ENCODE measurements around the gene GLT8D2.

Gene GLT8D2, protein sequence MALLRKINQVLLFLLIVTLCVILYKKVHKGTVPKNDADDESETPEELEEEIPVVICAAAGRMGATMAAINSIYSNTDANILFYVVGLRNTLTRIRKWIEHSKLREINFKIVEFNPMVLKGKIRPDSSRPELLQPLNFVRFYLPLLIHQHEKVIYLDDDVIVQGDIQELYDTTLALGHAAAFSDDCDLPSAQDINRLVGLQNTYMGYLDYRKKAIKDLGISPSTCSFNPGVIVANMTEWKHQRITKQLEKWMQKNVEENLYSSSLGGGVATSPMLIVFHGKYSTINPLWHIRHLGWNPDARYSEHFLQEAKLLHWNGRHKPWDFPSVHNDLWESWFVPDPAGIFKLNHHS

DNA sequence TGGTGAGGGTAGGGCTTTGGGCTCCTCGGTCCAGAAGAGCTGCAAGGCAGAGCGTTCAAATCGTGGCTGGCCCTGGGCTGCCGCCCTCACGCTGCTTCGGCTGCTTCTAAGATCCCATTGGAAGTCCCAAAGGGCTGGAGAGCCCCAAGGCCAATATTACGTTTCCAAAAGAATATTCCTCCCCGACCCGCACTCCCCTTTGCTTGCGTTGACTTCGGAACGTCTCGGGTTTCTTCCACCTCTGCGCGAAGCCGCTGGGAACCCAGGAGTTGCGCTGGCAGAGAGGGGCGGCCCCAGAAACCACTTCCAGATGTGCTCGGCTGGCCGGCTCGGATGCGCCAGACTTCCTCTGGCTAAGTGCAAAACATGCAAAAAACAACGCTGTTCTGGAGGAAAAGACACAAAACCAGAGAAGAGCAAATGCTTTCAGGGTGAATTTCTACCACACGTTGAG, at the start of gene GLT8D2:
Gene GLT8D2 (minus strand): TSS at position 285 of the 454 bp plus-strand sequence. CDS start 30,539 bp downstream, outside the sequence.
- DNase-seq, result no peak

DNA sequence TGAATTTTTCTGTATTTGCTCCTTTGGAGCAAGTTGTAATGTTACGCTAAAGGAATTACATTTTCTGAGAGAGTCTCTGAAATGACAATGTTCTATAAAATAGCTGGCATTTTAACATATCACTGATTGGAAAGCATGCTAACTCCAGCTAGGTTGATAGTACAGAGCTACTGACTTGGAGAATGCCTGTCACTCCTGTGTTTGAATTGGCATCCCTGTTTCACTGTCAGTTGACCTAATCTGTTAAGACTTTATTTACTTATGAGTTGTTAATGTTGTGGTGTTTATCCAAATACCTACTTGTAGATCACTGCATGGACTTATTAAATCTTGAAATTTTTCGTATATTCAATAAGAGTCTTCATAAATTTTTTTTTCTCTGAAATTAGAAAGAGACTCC, 48.0 kb upstream of the GLT8D2 start:
- DNase-seq, result no peak

DNA sequence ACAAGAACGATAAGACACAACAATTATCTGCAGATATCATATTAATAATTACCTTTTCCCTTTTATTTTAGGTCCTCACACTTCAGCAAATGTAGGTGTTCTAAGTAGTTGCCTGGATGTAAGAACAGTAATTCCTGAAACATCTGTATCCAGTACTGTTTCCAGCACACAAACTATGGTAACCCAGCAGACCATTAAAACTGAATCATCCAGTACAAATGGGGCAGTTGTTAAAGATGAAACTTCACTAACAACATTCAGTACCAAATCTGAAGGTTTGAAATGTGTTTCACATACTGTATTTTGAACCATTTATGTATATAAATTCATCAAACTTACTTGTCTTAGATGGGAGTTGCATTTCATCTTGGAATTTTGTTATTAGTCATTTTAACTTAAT, 45.3 kb upstream of the GLT8D2 start:
- no peak for DNase-seq

DNA sequence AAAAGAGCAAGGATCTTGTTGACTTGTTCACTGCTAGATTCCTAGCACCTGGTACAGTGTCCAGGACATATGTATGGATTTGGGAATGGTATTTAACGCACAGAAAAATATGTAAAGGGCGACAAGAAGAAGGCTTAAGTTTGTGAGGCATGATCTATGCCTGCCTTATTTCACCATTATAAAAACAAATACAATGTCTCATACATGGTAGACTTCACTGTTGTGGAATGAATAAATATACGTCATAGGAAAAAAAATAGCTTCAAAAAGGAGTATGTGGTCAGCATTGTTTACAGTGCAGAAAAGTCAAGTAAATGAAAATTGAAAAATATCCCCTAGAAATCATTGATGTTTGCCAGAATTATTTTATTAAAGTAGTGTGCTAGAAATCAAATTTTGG, 44.3 kb upstream of the GLT8D2 start:
- no peak for DNase-seq

DNA sequence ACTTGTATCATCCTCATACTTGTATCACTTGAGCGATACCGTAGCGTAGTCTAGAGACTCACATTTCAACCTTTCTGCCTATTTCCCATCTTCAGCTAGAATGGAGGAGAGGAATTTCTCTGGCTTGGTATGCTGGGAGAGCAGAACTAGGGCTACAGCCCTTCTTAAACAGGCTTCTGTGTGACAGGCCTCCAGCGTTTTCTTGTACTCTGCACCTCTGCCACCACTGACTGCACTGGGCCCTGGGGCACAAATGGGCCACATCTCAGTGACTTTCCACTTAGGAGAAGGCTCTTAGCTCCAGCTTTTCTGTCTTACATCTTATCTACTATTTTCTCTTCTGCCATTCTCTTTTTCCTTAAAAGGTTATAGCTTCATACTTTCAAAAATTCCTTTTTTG, 41.1 kb upstream of the GLT8D2 start:
- DNase-seq, result no peak

DNA sequence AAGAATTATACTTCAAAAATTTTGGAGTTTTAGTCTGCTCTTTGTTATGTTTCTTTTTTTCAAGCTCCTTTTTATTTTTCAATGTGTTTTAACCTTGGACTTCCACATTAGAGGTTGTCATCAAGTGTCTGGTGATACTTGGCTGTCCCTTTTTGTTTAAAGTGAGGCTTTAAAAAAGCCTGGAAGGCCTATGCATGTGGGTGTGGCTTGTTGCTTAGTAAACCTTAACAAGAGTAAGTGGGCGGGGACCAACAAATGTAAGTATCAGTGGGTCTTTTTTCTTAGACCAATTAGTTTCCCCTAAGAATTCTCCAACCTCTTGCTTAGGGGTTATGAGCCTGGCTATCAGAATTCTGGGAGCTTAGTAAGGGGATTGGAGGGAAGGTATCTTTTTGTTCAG, 40.7 kb upstream of the GLT8D2 start:
- DNase-seq, result no peak

DNA sequence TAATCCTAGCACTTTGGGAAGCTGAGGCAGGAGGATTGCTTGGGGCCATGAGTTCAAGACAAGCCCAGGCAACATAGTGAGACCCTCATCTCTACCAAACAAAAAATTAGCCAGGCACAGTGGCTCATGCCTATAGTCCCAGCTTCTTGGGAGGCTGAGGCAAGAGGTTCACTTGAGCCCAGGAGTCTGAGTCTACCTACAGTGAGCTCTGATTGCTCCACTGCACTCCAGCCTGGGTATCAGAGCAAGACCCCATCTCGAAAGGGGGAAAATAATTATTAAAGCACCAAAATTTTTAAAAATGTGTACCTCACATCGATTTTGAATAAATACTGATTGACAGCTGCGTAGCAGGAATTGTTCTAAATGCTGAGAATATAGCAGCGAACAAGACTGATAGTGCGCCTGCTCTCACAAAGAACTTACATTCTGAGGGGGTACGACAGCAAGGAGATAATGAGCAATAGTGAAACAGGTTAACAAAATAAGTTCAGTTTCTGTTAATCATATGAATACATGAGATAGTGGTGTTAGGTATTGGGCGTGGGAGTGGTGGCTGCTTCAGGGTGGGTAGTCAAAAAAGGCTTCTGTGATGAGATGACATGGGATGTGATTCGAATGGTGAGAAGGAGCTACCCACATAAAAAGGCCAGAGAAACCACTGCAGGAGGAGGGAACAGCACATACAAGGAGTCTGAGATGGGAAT, 33.9 kb upstream of the GLT8D2 start:
- DNase-seq, result no peak

DNA sequence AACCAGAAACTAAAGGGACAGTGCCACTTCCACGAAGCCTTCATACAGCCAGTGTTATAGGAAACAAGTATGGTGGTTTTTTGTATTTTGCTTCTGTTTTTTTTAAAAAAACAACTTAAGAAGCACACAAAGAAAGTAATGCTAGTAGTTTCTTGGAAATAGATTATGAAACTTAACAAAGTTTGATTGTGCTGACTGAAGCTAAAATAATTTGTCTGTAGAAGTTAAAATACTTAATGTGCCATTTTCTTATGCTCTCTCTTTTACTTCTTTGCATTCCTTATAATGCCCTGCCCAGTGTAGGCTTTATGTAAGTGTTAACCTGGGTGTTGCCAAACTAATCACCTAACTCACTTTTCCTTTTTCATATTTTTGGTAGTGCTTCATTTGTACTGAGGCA, 30.8 kb upstream of the GLT8D2 start:
- DNase-seq, result no peak

DNA sequence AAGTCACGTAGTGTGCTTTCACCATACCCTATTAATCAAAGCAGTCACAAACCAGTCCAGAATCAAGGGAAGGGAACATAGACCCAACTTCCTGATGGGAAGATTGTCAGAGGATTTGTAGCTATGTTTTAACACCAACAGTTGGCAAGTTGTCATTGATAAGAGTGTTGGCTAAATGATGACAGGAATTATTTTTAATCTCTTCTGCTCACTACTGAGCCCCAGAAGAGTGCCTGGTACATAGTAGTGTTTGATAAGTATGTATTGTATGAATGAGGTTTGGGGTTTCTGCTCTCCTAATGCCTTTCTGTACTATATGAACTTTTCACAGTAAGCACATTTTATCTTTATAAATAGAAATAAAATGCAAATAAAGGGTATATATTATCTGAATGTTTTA, 29.0 kb upstream of the GLT8D2 start:
- DNase-seq, result no peak

DNA sequence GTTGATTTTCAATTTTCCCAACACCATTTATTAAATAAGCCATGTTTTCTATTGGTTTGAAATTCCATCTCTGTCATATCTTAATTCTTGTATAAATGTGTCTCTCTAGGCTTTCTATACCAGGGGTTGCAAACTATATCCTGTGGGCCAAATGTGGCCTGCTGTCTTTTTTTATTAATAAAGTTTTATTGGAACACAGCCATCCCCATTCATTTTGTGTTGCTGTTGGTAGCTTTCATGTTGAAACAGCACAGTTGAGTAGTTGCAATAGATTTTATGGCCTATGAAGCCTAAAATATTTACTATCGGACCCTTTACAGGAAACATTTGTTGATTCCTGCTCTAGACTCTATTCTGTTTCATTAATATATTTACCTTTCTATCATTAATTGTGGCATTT, 23.7 kb upstream of the GLT8D2 start:
- DNase-seq, result no peak

DNA sequence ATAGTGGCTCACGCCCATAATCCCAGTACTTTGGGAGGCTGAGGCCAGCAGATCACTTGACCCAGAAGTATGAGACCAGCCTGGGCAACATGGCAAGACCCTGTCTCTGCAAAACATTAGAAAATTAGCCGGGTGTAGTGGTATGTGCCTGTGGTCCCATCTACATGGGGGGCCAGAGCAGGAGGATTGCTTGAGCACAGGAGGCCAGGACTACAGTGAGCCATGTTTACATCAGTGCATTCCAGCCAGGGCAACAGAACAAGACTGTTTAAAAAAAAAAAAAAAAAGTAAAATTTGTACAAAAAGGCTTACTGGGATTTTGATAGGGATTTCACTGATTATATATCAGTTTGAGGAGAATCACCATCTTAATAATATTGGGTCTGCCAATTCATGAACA, 22.1 kb upstream of the GLT8D2 start:
- no peak for DNase-seq

DNA sequence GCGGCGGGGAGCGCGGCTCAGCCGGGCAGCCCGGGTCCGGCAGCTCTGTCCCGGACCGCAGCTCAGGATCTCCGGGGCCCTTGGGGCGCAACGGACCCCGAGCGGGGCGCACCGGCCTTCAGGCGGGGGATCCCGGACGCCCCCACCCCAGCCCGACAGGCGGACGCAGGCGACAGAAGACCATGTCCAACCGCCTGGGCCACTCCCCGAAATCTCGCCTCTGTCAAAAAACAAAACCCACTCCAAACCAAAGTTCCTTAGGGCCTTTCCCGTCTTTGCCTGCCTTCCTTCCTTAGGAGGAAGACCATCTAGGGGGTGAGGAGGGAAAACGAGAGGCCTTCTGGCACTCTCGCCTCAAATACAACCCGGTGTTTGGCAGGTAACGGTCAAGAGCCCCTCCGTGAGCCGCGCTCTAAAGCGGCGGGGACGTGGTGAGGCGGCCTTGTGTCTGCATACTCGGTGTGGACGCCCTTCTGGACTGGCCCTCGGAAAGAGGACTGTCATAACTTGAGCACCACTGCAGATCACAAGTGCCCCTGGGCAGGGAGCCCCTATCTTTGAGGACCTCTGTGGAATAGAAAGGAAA, 14.9 kb upstream of the GLT8D2 start:
- DNase-seq, result no peak

DNA sequence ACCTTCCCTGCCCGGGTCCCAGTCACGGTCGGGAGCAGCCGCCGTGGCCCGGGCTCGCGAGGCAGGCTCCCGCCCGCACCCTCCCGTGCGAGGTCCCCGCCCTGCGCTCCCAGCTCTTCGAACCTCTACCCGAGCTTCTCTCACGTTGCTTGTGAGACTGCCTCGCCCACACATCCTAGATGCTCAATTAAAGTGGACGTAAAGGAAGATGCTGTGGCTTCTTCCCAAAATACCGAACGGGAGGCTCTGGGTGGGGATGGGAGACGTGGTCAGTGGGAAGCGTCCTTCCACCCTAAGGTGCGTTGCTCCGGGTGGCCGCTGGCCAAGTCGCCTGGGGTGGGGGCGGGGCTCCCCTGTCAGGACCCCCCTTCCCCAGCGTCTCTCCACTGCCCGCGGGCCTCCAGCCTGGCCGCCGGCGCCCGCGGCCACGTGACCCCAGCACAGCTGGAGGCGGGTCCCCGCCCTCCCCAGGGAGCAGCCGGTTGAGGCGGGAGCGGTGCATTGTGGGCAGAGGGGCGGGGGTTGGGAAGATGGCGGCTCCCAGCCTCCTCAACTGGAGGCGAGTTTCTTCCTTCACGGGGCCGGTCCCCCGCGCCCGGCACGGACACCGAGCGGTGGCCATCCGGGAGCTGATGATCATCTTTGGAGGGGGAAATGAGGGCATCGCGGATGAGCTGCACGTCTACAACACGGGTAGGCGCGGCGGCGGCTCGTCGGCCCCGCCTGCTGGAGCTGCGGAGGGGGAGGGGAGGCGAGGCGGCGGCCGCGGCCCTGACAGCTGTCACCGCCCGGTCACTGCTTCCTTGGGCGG, 14.2 kb upstream of the GLT8D2 start, which contains the start of gene HCFC2:
Gene HCFC2 (plus strand): TSS at position 501 of the 811 bp plus-strand sequence. CDS start 30 bp downstream, at position 531.
- peak; percentile 87 for DNase-seq

DNA sequence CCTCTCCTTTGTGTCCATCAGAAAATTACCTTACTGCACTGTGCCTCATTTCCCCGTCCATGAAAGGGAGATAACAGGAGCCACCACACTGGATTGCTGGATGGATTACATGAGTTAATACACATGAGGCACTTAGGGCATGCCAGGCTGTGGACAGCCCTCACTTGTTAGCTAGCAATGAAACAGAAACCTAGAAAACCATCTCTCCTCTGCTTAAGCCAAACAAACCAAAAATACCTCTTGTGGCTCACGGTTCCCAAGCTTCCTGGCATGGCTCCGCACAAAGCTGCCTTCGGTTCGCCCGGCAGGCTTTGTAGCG, 13.7 kb upstream of the GLT8D2 start:
- no peak for DNase-seq

DNA sequence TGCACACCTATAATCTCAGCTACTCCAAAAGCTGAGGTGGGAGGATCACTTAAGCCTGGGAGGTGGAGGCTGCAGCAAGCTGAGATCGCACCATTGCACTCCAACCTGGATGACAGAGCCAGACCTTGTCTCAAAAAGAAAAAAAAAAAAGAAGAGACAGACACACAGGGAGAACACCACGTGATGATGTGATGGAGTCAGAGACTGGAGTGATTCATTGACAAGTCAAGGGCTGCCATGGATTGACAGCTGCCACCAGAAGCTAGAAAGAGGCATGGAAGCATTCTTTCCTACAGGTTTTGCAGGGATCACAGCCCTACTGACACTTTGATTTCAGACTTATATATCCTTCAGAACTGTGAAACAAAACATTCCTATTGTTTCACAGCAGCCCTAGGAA, 10.8 kb upstream of the GLT8D2 start:
- no peak for DNase-seq

DNA sequence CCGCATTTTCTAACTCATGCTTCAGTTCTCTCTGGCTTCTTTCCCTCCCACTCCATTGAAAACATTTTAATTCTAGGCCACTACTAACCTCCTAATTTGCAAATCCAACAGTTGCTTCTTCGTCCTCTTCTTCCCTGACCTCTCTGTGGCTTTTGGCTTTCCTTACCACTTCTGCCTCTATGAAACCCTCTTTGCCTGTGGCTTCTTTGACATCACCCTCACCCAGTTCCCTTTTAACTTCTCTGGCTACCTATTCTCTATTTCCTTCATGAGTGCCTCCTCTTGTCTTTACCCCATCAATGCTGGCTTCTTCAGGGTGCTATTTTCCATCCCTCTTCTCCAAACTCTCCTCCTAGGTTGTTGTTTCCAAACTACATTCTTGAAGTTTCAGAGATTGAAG, 10.0 kb upstream of the GLT8D2 start:
- DNase-seq, result no peak

DNA sequence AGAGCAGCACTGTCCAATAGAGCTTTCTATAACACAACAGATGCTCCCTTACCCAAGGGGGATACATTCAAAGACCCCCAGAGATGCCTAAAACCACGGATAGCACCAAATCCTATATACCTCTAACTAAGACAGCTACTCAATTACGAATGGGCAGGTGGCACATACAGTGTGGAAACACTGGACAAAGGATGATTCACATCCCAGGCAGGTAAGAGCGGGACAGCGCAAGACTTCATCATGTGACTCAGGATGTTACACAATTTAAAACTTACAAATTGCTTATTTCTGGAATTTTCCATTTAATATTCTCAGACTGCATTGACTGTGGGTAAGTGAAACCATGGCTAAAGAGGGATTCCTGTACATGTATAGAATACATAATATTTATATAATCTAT, 8.8 kb upstream of the GLT8D2 start:
- no peak for DNase-seq

DNA sequence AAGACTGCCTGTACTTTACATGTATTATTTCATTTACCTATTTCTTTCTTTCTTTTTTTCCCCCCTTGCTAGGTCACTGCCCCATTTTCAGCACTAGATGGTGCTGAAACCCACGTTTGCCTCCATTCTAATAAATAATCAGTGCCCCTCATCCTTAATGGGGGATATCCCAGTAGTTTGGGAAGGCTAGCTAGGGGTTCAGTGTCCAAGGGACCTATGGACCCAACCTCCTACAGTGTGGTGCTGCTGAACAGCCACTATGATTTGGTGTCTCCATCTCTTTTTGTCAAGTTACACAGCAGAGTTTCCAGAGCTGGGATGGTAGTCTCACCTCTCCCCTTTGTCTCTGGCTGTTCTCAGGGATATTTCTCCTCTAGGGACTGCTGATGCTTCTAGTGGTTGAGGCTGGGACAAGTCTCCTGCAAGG, 7.8 kb upstream of the GLT8D2 start:
- peak; percentile 25 for DNase-seq

DNA sequence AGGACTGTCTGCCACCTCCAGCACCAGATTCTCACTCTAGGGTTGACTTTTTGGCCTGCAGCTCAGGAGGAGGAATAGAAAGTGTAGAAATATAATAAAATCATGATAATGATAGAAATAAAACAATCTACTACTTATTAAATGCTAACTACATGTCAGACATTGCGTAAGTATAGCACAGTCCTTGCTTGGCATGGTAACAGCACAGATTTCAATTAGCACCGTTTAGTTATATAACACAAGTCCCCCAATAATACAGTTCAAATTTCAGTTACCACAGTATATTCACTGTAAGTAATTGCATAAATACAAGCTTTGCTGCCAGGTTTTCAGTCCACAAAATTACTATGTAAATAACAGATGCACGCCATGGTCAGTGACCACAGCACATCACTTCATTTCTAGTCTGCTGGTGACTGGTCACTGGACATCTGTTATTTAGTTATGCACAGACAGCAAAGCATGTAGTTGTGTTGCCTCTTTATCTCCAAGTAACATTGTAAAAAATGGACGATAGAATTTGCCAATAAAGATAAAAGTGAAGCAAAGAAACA, 6.5 kb upstream of the GLT8D2 start:
- no peak for DNase-seq

DNA sequence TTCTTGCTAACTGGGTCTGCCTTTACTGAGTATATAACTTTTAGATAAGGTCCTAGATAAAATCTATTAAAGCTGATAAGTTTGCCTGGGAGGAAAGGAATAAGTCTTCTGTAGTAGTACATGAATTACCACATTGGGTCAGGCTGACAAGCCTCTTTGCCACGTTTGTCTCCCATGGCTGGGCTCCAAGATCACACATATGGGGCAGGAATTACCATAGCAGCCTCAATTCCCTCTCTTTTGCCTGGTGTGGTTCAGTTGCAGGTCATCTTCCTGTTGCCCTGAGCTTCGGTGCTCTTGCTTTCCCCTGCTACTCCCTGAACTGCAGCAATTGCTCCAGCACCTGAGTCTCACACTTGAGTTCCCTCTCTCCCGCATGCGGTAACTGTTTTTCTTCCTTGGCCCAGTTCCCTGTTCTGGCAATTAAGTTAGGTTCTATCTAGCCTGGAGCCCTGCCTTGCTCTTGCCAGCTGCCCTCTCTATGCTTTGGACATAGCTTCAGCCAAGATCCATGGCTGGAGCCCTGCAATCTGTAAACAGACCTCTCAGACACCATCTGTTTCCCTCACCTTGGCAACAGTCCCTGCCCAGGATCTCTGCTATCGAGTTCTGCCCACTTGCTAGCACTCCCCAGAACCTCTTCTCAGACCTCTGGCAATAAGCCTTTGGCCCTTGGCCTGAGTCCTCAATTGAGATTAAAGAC, 5.8 kb upstream of the GLT8D2 start:
- DNase-seq, result no peak

DNA sequence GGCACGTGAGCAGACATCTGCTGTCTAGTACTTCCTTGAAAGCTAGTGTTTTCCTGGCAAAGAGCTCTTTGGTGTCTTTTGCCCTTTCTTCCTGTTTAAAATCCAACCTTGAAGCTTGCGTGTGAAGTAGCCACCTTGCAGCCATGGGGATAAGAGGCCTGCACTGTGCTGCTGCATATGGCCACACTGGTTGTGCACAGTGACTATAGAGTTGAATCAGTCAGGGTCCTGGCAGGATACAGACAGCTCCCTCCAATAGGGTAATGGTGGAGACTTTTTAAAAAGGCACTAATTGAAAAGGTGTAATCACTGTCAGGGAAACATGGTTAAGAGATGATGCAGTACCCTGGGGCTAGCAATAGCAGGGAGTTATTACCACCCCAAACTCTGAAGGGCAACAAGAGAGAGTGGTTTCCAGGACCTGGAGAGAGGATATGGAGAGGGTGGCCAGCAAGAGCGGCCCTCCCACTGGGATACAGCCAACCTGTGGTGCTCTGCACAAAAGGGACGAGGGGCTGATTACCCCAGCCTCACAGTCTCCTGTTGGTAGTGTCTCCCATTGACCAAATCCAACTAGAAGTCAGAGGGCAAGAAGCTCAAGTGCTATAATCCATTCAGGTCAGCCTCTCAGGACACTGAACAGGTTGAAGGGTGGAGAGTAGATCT, 4.8 kb upstream of the GLT8D2 start:
- no peak for DNase-seq

DNA sequence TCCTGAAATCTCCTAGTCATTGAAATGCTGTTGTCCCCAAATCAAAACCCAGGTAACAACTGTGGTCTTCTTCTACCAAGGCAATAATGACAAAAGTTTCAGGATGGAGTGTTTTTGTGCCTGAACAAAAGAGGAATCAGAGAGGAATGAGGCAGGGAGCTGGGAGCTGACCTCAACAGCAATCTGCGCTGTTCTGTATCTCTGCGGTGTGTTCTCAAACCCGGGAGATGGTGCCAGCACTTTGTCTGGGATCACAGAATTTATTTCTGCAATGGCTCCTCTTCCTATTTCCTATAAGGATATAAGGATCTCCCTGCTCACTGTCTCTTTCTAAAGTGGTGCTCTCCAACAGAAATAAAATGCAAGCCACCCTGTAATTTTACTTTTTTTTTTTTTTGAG, 449 bp upstream of the GLT8D2 start:
- DNase-seq, result no peak

Data from CD4-positive, alpha-beta T cell treated with Interleukin-12 subunit alpha and Interleukin-12 subunit beta, for 1 hour (primary cell).